Stimulated activated CD4-positive, alpha-beta T cell treated with anti-CD3 and anti-CD28 coated beads, Interleukin-4, amount 100 ng/mL, for 48 hours (primary cell): ENCODE results near the gene KANSL1.
"Not testable (repeated sequence)": the region's sequence is repeated elsewhere in the genome, so short reads cannot be mapped to it uniquely, and the experiment has no call there.

Source experiments
- DNase-seq, 2 donors: peaks; one replicate each; pipeline ENCODE4 v3.0.0-alpha.2; 2020; ENCODE audit warnings: low read depth in 2 of 2

KANSL1 gene

DNA sequence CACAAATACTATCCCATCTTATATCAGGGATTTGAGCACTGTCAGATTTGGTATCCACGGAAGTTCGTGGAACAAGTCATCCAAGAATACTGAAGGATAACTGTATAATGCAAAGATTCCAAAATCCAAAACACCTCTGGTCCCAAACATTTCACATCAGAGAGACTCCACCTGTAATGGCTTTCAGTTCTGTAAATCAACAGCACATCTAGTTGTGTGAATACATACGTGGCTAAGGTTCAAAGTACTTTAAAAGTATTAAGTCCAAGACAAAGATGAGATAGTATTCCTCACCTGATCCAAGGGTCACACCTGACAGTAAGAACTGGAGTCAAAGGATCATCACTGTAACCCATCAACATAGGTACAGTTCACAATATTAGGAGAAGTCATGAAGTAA is 54.8 kb downstream of the KANSL1 start:
- no peak for DNase-seq

GRCh38 chr17:46136820-46137219 is 56.4 kb downstream of the KANSL1 start:
- DNase-seq = no peak

GRCh38 chr17:46135879-46136563 is 57.2 kb downstream of the KANSL1 start:
- no peak for DNase-seq

DNA sequence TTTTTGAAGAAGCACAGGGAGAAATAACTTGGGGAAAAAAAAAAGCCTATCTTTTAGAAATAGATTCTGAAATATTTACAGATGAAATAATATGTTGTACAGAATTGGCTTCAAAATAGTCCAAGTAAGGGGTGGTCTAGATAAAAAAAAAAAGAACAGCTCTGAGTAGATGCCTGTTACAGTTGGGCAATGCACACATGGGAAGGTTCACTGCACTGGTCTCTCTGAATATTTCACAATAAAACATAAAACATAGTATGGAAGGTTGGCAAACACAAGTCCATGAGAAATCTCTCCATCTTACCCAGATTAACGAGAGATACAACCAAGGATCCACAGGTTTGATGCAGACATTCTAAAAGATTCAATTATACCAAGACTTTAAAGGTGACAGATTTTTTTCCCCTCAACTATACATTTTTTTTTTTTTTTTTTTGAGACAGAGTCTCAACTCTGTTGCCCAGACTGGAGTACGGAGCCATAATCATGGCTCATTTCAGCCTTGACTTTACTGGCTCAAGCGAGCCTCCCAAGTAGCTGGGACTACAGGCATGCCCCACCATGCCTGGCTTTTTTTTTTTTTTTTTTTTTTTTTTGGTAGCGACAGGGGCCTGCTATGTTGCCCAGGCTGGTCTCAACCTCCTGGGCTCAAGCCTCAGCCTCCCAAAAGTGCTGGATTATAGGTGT is 58.0 kb downstream of the KANSL1 start:
- no peak for DNase-seq

- DNase-seq = no peak
Observed at GRCh38 chr17:46129302-46129701, 63.9 kb downstream of the KANSL1 start.

DNA sequence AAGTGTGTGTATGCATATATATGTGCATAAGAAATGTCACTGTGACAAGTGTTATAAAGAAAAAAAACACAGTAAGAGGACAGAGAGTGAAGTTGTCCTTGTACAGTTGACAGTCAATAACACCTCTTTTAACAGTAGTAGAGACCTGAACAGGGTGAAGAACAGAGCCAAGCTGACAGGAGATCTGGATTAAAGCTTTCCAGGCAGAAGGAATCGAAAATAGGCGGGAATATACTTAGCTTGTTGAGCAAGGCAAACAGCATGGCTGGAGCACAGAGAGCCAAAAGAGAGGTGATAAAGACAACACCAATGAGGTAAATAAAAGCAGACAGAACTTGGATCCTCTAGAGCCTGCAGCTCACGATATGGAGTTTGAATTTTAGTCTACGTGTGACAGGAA is 64.8 kb downstream of the KANSL1 start:
- no peak for DNase-seq

- no peak for DNase-seq
Observed at GRCh38 chr17:46127524-46127923, 65.7 kb downstream of the KANSL1 start.

GRCh38 chr17:46126840-46127239 is 66.4 kb downstream of the KANSL1 start:
- DNase-seq = no peak

GRCh38 chr17:46125831-46126230 is 67.4 kb downstream of the KANSL1 start:
- no peak for DNase-seq

GRCh38 chr17:46124695-46125592 is 68.3 kb downstream of the KANSL1 start:
- no peak for DNase-seq

- no peak for DNase-seq
Observed at GRCh38 chr17:46123607-46124006, 69.6 kb downstream of the KANSL1 start.

- no peak for DNase-seq
Observed at GRCh38 chr17:46122486-46122871, 70.8 kb downstream of the KANSL1 start.

DNA sequence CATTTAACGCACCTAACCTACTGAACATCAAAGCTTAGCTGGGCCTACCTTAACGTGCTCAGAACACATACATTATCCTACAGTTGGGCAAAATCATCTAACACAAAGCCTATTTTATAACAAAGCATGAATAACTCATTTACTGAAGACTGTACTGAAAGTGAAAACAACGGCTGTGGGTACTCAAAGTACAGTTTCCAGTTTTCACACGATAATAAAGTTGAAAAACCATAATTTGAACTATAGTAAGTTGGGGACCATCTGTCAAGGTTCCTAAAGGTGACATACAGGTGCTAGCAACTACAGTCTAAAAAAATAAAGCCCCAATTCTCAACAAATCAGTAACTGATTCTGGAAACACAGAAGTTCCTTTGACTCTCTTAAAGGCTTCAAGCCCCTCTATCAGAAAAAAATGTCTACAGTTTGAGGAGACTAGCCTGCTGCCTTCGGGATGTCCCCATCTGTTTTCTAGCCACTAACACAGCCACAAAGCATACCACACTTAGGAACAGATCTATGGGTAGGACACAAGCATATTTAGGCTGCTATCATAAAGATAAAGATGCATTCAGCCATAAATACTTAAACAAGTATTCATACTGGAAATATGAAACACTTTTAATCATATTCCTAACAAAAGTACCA is 71.3 kb downstream of the KANSL1 start:
- DNase-seq = no peak

DNA sequence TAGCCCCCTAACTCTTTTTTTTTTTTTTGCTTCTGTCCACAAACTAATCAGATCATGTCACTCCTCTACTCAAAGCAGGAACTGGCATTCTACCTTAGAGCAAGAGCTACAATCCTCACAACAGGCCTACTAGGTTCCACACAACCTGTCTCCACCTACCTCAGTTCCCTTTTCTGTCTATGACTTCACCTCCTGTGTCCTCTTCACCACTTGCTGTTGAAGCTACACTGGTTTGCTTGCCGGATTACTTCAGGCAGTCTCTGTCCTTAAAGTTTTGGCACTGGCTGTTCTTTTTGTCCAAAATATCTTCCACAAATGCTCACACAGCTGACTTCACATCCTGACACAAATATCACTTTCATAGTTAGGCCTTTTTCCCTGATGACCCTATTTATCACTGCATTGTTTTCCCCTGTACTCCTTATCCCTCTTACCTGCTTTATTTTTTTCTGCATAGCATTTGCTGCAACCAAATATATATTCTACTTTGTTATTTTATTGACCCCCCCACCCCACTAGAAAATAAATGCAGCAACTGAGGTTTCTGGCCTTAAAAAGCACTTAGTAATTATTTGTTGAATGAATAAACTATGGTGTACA is 72.0 kb downstream of the KANSL1 start:
- no peak for DNase-seq

GRCh38 chr17:46120537-46120936 is 72.7 kb downstream of the KANSL1 start:
- DNase-seq = no peak

DNA sequence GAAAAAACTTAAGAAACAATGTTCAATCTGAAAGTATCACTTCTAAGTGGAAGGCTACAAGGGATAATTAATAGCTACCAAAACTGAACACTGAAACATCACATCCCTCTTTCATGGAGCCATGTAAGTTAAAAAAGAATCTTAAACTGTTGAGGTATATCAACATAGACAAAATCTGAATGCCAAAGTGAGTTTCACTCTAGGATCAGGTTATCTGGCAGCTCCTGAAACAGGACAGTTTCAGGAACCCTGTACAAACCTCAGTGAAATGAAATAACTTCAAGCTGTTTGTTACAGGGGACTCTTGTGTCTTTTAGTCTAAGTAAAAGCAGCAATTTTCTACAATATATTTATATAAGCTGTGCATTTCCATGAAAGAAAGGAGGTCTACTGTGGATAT is 73.2 kb downstream of the KANSL1 start:
- DNase-seq = no peak

GRCh38 chr17:46118964-46119363 is 74.3 kb downstream of the KANSL1 start:
- no peak for DNase-seq

GRCh38 chr17:46117850-46118696 is 75.2 kb downstream of the KANSL1 start:
- DNase-seq = no peak

- no peak for DNase-seq
Observed at GRCh38 chr17:46117117-46117516, 76.1 kb downstream of the KANSL1 start.

DNA sequence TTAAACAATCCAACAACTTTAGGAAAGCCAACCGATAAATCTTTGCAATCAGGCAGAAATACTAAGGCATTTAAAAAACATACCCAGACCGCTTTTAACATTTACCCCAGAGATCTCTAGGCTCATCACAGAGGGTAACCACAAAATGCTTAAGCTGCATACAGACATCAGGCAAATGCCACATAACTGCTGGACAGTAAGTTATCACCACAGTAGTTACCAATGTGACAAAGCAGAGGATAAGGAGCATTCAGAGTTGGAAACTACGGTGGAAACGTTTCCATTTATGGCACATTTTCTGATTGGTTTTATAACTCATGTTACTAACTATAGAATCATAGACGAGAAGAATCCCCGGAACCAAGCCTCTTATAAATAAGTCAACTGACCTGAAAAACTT is 77.5 kb downstream of the KANSL1 start:
- DNase-seq = no peak

DNA sequence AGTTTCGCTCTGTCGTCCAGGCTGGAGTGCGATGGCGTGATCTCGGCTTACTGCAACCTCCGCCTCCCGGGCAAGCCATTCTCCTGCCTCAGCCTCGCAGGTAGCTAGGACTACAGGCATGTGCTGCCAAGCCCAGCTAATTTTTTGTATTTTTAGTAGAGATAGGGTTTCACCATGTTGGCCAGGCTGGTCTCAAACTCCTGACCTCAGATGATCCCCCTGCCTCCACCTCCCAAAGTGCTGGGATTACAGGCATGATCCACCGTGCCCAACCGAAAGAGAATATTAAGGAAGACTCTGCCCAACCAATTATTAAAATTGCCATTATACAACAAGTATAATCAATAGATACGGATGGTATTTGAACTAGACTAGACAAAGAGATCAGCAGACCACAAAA is 82.0 kb downstream of the KANSL1 start:
- DNase-seq = not testable (repeated sequence)
